GM19099 (cell line): Measurements from ENCODE around the gene BHLHE23.

ENCODE experiments used
- POLR2A ChIP-seq: IDR thresholded peaks from 3 replicates; pipeline ENCODE4 v1.6.1; 2011; ENCODE audit warnings: low read depth; ENCODE audit not compliant: insufficient read length; ENCODE audit errors: extremely low read depth

The BHLHE23 gene

DNA sequence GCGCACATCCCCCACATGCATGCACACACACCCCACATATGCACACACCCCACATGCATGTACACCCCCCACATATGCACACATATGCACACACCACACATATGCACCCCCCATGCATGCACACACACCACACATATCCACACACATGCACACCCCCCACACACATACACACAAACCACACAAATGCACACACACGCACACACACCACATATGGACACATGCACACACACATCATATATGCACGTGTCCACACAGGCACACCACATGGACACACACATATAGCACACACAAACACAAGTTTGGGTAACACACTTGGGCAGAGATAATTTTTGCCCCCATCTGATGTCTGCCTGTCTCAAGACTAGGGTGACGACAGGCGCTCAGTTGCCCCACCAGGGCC is 8.3 kb downstream of the BHLHE23 start:
- no peak for TF ChIP-seq POLR2A

GRCh38 chr20:62997417-62998035 is 9.2 kb downstream of the BHLHE23 start:
- no peak for TF ChIP-seq POLR2A

DNA sequence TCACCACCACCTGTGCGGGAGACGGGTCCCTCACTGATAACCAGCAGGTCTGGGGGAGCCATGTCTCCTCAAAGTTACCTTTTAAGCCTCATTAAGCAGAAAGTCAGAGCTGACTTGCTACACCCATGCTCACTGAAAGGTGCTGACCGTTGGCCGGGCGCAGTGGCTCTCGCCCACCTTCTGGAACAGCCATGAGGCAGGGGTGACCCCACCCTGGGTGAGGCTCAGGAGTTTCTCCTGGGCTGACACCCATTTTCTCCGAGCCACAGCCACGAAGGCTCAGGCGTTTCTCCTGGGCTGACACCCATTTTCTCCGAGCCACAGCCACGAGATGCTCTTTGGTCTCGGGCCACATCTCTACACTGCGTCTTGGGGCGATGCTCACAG is 10.2 kb downstream of the BHLHE23 start:
- no peak for TF ChIP-seq POLR2A

- TF ChIP-seq POLR2A, result no peak
These were observed 10.7 kb downstream of the BHLHE23 start for GRCh38 chr20:62995898-62996595.

DNA sequence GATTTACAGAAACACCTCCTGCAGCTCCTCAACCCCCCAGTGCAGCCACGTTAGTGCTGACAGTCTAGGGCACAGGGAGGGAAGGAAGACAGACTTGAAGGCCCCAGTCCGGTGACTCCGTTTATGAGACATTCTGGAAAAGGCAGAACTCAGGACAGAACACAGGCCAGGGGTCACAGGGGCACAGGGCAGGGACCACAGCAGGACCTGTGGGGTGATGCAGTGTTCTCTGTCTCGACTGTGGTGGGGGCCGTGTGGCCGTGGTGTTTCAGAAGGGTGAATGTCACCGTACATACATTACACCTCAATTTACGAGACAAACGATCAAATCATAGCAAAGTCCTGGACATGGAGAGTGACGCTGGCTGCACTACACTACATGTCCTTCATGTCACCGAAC is 11.3 kb downstream of the BHLHE23 start:
- TF ChIP-seq POLR2A, result no peak

DNA sequence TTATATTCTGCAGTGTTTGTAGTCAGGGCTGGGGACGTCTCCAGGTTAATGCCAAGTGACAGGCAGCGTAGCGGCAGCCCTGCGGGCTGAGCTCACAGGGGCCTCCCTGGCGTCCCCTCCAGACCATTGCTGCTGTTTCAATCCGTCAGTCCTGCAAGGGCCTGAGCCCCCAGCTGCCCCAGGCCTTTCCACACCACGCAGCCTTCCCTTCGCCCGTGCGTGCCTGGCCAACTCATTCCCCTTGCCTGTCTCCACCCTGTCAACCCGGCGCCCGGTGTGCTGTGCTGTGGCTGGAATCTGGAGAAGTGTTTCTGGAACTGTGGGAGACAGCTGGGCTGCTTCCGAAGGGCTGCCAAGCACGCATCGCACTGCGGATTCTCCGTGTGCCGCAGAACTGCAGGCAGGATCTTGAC is 11.9 kb downstream of the BHLHE23 start:
- no peak for TF ChIP-seq POLR2A

DNA sequence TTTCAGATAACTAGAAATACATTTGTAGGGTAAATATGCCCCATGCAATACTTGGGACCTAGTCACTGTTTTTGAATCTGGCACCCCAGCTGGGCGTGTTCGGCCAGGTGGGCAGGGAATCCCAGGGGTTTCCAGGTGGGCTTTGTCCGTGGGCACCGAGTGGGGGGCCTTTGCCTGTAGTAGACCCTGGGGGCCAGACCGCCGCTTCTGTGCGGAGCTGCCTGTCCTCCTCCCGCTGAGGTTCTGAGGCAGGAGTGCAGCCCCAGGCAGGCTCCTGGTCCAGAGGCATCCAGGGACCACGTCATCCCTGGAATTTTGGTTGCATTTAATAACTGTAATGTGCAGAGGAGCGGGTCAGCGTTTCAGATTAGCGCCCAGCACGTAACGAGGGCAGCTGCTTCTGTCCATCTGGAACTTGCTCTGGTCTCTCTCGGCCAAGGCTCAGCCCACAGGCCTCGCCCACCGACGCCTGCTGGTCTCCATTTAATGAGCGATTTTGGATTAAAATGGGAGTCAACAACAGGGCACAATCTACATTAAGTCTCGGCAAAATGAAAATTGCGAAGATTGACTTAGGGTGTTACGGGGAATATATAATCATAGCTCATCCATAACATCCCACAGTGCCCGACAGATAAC is 12.8 kb downstream of the BHLHE23 start:
- TF ChIP-seq POLR2A, result no peak

GRCh38 chr20:62991863-62992262 is 14.9 kb downstream of the BHLHE23 start:
- TF ChIP-seq POLR2A, result no peak

- TF ChIP-seq POLR2A, result no peak
These were observed 15.5 kb downstream of the BHLHE23 start for GRCh38 chr20:62991196-62991807.

DNA sequence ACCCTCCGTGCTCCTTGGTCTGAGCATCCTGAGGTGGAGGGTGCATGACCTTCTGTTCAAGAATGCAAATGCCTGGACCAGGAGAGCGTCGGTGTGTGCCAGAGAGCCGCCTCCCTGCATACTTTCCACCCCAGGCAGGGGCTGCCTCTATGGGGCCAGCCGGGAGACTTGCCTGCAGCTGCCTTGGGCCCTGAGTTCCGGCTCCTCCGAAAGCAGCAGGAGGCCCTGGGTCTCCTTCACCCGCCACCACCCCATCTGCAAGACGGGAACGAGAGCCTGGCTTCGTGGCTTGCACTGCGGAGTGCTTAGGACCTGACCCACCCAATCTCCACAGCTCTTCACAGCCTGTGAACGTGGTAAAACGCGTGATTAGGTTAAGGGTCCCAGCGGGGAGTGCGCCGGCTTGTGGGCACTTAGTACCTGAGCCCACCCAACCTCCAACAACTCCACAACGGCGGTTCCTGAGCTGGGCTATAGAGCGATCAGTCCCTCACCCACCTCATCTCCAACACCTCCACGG is 16.4 kb downstream of the BHLHE23 start:
- TF ChIP-seq POLR2A, result no peak

DNA sequence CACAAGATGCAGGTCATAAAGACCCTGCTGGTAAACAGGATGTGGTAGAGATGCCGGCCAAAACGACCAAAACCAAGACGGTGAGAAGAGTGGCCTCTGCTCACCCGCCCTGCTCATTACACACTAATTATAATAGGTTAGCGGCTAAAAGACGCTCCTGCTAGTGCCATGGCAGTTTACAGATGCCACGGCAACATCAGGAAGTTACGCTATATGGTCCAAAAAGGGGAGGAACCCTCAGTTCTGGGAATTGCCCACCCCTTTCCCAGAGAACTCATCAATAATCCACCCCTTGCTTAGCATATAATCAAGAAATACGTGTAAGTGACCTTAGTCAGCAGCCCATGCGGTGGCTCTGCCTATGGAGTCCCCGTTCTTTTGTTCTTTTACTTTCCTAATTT is 17.6 kb downstream of the BHLHE23 start:
- TF ChIP-seq POLR2A, result no peak

- TF ChIP-seq POLR2A, result no peak
These were observed 19.6 kb downstream of the BHLHE23 start for GRCh38 chr20:62987114-62987513.

GRCh38 chr20:62986257-62986800 is 20.4 kb downstream of the BHLHE23 start:
- no peak for TF ChIP-seq POLR2A

DNA sequence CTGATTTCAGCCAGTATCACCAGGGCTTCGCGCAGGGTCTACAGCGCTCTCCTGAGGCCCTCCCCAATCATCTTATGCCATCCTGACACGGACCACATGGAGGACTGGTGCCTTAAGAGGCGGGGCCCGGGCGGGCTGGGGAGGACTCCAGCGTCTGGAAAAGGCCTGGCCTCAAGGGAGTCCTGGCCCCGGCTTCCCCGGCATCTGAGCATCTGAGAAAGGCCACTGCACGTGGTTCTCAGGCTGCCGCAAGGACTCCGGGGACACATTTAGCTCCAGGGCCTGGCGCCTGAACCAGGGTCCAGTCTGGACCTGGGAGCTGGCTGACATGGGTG is 21.4 kb downstream of the BHLHE23 start:
- no peak for TF ChIP-seq POLR2A

GRCh38 chr20:62984666-62985443 is 21.9 kb downstream of the BHLHE23 start:
- no peak for TF ChIP-seq POLR2A
